ENCODE data around the gene FBRSL1.

The FBRSL1 gene

DNA sequence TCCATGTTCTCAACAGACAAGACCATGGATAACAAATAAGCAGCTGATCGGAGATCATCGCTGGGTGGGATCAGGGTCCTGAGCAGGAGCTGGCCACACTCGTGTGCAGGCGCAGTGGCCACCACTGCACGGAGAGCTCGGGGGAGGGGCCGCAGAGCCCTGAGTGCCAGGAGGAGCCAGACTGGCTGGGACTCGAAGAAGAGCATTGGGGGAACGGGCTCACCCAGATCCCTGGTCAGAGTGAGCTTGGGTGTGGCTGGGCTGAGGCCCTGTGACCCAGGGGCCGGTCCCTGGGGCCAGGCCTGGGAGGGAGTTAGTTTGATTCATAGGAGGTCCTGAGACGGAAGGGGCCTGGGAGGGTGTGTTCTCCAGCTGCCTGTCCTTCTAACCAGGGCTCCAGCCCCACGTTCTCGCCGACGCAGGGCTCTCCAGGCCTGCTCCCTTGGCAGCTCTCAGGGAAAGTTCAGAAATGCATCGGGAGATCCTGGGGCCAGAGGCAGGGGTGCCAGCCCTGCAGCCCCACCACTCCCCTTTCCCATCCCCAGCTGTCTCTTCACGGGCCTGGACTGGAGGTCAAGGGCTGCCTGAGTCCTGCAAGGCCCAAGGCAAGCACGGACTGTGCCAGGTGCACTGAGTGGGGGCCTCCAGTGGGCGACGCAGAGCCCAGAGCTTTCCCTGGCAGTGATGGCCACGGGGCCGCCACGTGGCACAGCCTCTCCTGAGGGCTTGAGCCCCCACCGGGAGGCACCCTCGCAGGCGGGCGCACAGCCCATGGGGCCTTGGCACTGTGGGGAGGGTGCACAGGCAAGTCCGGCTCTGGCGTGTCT lies 48.1 kb downstream of the FBRSL1 start:
- FAIRE-seq (no peak), DNase-seq (ENCODE audit: low spot score) (no peak)

GRCh38 chr12:132538663-132538990 lies 48.7 kb downstream of the FBRSL1 start:
- FAIRE-seq (no peak), DNase-seq (ENCODE audit: low spot score) (no peak)

- DNase-seq (ENCODE audit: low spot score) (no peak), FAIRE-seq (no peak)
These were observed 49.2 kb downstream of the FBRSL1 start for GRCh38 chr12:132539016-132539773.

DNA sequence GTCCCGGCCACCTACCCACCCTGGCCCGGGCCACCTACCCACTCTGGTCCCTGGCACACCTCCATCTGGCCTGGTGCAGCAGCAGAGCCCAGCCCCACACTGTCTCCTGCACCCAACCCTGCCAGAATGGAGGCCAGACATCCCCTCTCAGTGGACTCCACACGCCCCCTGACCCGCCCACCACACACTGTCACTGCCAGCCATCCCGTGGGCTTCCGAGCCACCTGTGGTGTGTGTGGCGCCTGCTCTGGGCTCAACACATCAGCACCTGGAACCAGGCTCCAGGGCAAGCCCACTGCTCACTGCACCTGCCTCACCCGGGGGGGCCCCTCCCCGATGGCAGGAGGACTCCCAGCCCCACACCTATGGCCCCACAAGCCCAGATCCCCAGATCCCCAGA lies 50.5 kb downstream of the FBRSL1 start:
- FAIRE-seq (no peak), DNase-seq (ENCODE audit: low spot score) (no peak)

DNA sequence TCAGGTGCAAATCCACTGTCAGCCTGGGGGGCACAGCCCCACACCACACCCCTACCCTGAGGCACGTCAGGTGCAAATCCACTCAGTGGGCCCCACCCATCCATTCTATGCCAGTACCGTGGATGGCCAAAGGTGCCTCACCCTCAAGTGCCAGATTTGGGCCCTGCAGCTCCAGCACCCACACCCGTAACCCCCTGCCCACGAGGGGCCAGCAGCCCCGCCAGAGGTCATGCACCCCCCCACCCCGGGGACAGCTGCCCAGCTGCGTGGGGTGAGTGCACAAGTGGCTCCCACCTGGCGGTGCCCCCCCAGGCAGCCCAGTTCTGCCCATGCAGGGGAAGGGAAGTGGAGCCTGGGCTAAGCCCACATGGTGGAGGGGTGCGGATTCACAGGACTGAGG lies 51.2 kb downstream of the FBRSL1 start:
- DNase-seq (ENCODE audit: low spot score) (no peak), FAIRE-seq (no peak)

- FAIRE-seq = no peak
- no peak for DNase-seq (ENCODE audit: low spot score)
These were observed 52.0 kb downstream of the FBRSL1 start for GRCh38 chr12:132541996-132542395.

DNA sequence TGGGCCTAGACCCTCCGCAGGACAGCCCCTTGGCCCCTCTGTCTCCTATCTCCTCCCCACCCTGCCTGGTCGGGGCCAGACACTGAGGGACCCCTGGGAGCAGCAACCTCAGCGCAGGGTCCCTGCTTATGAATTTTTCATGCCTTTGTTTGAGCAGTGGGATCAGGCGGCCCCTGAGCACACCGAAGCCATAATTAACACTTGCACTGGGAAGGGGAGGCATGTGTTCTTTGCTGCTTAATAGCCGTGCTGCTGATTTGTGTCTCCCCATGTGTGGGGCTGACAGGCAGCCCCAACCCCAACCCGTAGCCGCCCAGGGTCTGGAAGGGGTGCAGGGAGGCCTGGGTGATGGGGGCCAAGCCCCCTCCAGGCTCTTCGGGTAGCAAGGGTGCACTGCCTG lies 52.7 kb downstream of the FBRSL1 start:
- FAIRE-seq (no peak), DNase-seq (ENCODE audit: low spot score) (no peak)

- no peak for DNase-seq (ENCODE audit: low spot score)
- no peak for FAIRE-seq
These were observed 53.5 kb downstream of the FBRSL1 start for GRCh38 chr12:132543298-132544079.

DNA sequence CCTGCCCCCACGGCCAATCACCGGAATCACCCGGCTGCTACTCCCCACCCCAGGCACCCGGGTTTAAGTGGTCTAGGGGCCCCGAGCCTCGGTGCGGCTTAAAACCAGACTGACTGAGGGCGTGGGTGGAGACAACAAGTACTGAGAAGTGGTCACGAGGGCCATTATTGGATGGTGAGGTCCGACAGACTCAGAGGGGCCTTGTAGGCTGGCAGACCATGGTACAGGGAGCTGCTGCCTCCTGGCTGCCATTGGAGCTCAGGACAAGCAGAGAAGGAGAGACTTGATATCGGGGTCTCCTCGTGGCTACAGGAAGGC lies 54.1 kb downstream of the FBRSL1 start:
- FAIRE-seq (no peak), DNase-seq (ENCODE audit: low spot score) (no peak)

- FAIRE-seq = peak; percentile 98
- no peak for DNase-seq (ENCODE audit: low spot score)
These were observed 54.5 kb downstream of the FBRSL1 start for GRCh38 chr12:132544498-132544897.

GRCh38 chr12:132545164-132545953 lies 55.4 kb downstream of the FBRSL1 start:
- no peak for FAIRE-seq
- no peak for DNase-seq (ENCODE audit: low spot score)

DNA sequence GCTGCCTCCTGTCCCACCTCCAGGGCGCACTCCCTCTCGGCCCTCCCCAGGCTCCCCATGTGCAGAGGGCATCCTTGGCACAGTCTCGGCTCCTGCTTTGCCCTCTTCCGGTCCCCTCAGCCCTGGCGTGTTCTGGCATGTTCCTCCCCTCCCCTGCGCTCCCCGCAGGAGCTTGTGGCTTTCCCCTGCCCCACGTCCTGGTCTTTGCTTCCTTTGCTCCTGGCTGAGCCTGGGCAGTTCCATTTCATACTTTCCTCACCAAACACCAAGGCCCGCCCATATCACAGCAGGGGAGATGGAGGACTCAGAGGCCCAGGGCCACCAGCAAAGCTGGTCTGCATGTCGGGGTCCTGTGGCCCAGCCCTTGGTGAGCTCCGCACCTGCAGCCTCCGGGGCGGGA lies 56.0 kb downstream of the FBRSL1 start:
- no peak for DNase-seq (ENCODE audit: low spot score)
- FAIRE-seq = no peak

DNA sequence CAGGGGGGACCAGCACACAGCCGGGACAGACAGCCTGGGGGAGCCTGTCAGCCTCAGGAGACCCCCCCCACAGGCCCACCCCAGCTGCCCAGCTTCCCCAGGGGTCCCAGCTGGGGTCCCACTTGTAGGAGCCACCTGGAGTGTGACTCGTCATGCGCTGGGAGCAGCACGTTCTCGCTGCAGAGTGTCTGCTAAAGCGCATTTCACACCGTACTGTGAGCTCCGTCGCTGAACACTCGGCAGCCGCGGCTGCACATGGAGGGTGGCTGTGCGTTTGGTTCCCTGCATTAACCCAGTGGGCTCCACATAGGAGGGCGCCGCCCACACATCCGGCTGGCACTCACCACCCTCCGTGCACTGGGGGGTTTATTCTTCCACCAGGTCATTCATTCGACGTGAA lies 56.7 kb downstream of the FBRSL1 start:
- FAIRE-seq = no peak
- DNase-seq (ENCODE audit: low spot score) = no peak

DNA sequence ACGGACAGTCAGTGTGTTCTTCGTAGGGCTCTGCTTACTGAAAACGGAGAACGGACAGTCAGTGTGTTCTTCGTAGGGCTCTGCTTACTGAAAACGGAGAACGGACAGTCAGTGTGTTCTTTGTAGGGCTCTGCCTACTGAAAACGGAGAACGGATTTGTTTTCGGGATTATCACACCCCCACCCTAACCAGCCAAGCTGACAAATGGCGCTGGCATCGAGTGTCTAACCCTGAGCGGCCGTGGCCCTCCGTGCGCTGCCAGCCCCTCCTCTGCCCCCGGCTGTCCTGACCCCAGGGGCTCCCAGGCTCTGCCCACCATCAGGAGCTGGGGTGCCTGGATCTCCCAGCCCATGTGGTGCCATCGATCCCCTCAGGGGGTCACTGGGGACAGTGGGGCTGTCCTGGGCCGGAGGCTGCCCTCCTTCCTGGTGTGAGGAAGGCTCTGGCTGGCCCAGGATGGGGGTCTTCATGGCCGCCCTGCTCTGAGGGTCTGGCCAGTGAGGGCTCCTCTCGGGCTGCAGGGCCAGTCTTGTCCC lies 57.3 kb downstream of the FBRSL1 start:
- no peak for DNase-seq (ENCODE audit: low spot score)
- FAIRE-seq = no peak

- no peak for FAIRE-seq
These were observed 58.6 kb downstream of the FBRSL1 start for GRCh38 chr12:132548430-132549058.

GRCh38 chr12:132549059-132549458 lies 59.1 kb downstream of the FBRSL1 start:
- DNase-seq (ENCODE audit: low spot score) (no peak), FAIRE-seq (no peak)

More at GRCh38 chr12:132548430-132549058, 58.6 kb downstream of the FBRSL1 start:
- DNase-seq (ENCODE audit: low spot score) = no peak

DNA sequence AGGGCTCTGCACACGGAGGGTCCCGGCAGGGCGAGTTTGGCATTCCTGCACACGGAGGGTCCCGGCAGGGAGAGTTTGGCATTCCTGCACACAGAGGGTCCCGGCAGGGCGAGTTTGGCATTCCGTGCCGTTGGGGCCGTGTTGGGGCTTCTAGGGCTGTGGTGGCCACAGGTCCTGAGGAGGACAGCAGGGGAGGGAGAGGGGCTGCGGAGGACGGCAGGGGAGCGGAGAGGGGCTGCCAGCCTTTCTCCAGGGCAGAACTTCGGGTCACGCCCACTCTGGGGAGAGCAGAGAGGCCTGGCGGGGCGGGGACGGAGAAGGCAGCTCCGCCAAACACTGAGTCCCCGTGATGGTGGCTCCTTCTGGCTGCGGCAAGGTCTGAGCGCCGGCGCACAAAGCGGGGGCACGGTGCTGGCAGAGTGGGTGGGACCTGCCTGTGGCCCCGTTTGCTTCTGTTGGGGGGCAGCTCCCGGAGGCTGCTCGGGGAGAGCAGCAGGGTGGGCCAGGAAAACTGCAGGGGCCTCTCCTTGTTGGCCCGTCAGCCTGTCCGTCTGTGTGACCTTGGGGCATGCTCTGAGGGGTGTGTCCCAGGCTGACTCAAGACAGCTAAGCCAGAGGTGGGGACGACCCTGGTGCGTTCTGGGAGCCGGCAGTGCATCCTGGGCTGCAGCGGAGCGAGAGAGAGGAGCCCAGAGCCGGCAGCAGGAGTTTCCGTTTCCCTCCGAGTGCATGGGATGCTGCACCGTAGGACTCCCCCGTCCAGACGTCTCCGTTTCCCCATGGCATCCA lies 60.3 kb downstream of the FBRSL1 start:
- DNase-seq (ENCODE audit: low spot score) (no peak), FAIRE-seq (no peak)

- FAIRE-seq (no peak), DNase-seq (ENCODE audit: low spot score) (no peak)
These were observed 61.1 kb downstream of the FBRSL1 start for GRCh38 chr12:132550830-132551640.

- DNase-seq (ENCODE audit: low spot score) (no peak), FAIRE-seq (no peak)
These were observed 61.7 kb downstream of the FBRSL1 start for GRCh38 chr12:132551641-132552031.
